Fibroblast of the conjunctiva (primary cell): ENCODE results near the gene C16orf46.

ENCODE experiments used
- DNase-seq: peaks from one replicate; pipeline ENCODE4 v3.0.0-alpha.2; 2010; ENCODE audit warnings: low read depth

Gene C16orf46

GRCh38 chr16:81018496-81018895, 58.5 kb downstream of the C16orf46 start:
- DNase-seq = no peak

- DNase-seq = no peak
These were observed 62.4 kb downstream of the C16orf46 start for GRCh38 chr16:81014672-81015071.

- no peak for DNase-seq
These were observed 64.1 kb downstream of the C16orf46 start for GRCh38 chr16:81012974-81013373.
